Activated T-helper 1 cell treated with anti-CD3 and anti-CD28 coated beads, Interleukin-12 subunit alpha, Interleukin-12 subunit beta, Interleukin-2, Interleukin-4 antibody, amounts not matched to agents 30 ng/mL and 10 ng/mL and 1 ng/mL, durations not matched to agents 14 hours and 24 hours and 36 hours (primary cell): Measurements from ENCODE around the gene PDXK. TPM values are rescaled to one million over a fixed set of nuclear protein-coding genes. Genes with fewer than 3 reads are reported as not detected.
"Not testable (repeated sequence)": the region's sequence is repeated elsewhere in the genome, so short reads cannot be mapped to it uniquely, and the experiment has no call there.

Experiments
- DNase-seq: peaks from one replicate; pipeline ENCODE4 v3.0.0; 2021; ENCODE audit warnings: low spot score
- H3K27ac Mint-ChIP-seq: one replicate; pipeline ENCODE4 v1.8.0; 2021; ENCODE audit warnings: mild to moderate bottlenecking, mixed read lengths
- H3K27me3 Mint-ChIP-seq: one replicate; pipeline ENCODE4 v1.8.0; 2022; ENCODE audit warnings: mild to moderate bottlenecking, moderate library complexity, mixed read lengths; ENCODE audit not compliant: insufficient read depth
- H3K36me3 Mint-ChIP-seq: one replicate; pipeline ENCODE4 v1.8.0; 2021; ENCODE audit warnings: low read depth, mixed read lengths
- H3K4me1 Mint-ChIP-seq: one replicate; pipeline ENCODE4 v1.8.0; 2021; ENCODE audit warnings: low read depth, mixed read lengths
- H3K4me3 Mint-ChIP-seq: one replicate; pipeline ENCODE4 v1.8.0; 2021; ENCODE audit warnings: mild to moderate bottlenecking, moderate library complexity, mixed read lengths
- H3K9me3 Mint-ChIP-seq: one replicate; pipeline ENCODE4 v1.8.0; 2021; ENCODE audit warnings: mixed read lengths
- intact Hi-C: fragments of 100-400 bp; cut with micrococcal nuclease; formaldehyde crosslinking; loops from one replicate; pipeline ENCODE4 v1.15.1; 2024
- total RNA-seq: library from RNA; stranded (reverse); gene quantifications from 2 replicates; pipeline ENCODE4 v1.2.3, GENCODE V29; 2022

The PDXK gene
- total RNA-seq, 1 donor from 2014 or later: 123 TPM

- Mint-ChIP-seq H3K36me3 (peaks cover 43% of the 10 kb centered on the region), H3K27me3 (no peaks in the 10 kb centered on the region), H3K27ac (no peak overlapping the region), H3K9me3 (no peaks in the 10 kb centered on the region), H3K4me3 (no peak overlapping the region), H3K4me1 (peaks cover 7% of the 10 kb centered on the region)
- intact Hi-C loops: no loop called here
- DNase-seq: no peak
Observed at GRCh38 chr21:43689556-43690337, 29.2 kb upstream of the PDXK start.

DNA sequence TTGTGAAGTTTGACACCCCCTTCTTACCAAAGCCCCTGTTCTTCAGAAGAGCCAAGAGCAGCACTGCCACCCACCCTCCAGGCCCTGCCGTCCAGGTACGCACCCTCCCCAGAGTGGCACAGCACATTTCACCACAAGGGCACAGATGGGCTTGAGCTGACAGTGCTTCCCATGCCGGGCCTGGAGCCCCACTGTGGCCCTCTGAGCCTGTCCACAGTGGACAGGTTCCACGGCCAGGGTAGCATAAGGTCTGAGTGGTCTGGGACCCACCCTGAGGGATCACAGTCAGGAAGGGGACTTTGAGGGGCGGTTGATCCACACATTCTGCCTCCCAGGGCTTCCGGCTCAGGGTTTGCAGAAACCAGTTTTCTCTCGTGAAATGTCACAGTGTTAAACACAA lies 28.6 kb upstream of the PDXK start:
- Mint-ChIP-seq H3K4me1 (peaks cover under 1% of the 10 kb centered on the region), H3K4me3 (no peak overlapping the region), H3K9me3 (no peaks in the 10 kb centered on the region), H3K27me3 (no peaks in the 10 kb centered on the region), H3K36me3 (peaks cover 43% of the 10 kb centered on the region), H3K27ac (no peak overlapping the region)
- intact Hi-C loops: no loop called here
- DNase-seq: no peak

GRCh38 chr21:43691086-43691795 lies 27.7 kb upstream of the PDXK start:
- H3K27me3 Mint-ChIP-seq: no peaks in the 10 kb centered on the region
- H3K9me3 Mint-ChIP-seq: no peaks in the 10 kb centered on the region
- DNase-seq: no peak
- no peak overlapping the region for H3K27ac Mint-ChIP-seq
- intact Hi-C loops: no loop called here
- no peaks in the 10 kb centered on the region for H3K4me1 Mint-ChIP-seq
- H3K36me3 Mint-ChIP-seq: peaks cover 38% of the 10 kb centered on the region
- no peak overlapping the region for H3K4me3 Mint-ChIP-seq

DNA sequence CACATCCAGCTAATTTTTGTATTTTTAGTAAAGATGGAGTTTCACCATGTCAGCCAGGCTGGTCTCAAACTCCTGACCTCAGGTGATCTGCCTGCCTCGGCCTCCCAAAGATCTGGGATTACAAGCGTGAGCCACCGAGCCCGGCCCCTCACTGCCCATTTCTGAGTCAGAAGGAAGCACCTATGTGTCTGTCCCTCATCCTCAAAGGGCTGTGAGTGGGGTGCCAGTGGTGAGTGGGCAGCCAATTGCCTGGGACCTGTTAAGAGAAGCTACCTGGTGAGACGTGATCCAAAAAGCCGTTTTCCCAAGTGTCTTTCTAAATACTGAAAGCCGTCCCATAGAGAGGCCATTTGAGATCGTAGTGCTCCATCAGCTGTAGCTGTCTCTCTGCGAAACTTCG lies 27.1 kb upstream of the PDXK start:
- Mint-ChIP-seq H3K9me3 (no peaks in the 10 kb centered on the region), H3K4me1 (no peaks in the 10 kb centered on the region), H3K4me3 (no peak overlapping the region), H3K27ac (no peak overlapping the region), H3K27me3 (no peaks in the 10 kb centered on the region), H3K36me3 (peaks cover 34% of the 10 kb centered on the region)
- intact Hi-C loops: no loop called here
- DNase-seq: no peak

DNA sequence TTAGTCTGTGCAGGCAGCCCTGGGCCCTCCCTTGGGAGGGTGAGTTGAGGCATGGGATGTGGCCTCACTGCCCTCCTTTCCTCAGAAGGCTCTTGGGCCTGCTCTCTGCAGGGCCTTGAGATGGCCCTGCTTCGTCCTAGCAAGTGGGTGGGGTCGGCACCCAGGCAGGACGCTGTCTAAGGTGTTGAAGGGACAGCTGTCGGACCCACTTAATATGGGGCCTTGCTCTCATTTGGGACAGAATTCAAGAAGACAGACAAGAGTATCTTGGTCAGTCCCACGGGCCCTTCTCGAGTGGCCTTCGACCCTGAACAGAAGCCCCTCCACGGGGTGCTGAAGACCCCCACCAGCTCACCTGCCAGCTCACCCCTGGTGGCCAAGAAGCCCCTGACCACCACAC lies 26.0 kb upstream of the PDXK start:
- Mint-ChIP-seq H3K27me3 (no peaks in the 10 kb centered on the region), H3K4me1 (peaks cover 5% of the 10 kb centered on the region), H3K4me3 (no peak overlapping the region), H3K36me3 (peaks cover 31% of the 10 kb centered on the region), H3K27ac (no peak overlapping the region), H3K9me3 (no peaks in the 10 kb centered on the region)
- DNase-seq: no peak
- intact Hi-C loops: no loop called here

- intact Hi-C loops: no loop called here
- peaks cover 29% of the 10 kb centered on the region for H3K36me3 Mint-ChIP-seq
- H3K27ac Mint-ChIP-seq: no peak overlapping the region
- no peak overlapping the region for H3K4me3 Mint-ChIP-seq
- DNase-seq: no peak
- H3K4me1 Mint-ChIP-seq: peaks cover 5% of the 10 kb centered on the region
- H3K9me3 Mint-ChIP-seq: no peaks in the 10 kb centered on the region
- H3K27me3 Mint-ChIP-seq: no peaks in the 10 kb centered on the region
Observed at GRCh38 chr21:43693981-43694380, 24.9 kb upstream of the PDXK start.

DNA sequence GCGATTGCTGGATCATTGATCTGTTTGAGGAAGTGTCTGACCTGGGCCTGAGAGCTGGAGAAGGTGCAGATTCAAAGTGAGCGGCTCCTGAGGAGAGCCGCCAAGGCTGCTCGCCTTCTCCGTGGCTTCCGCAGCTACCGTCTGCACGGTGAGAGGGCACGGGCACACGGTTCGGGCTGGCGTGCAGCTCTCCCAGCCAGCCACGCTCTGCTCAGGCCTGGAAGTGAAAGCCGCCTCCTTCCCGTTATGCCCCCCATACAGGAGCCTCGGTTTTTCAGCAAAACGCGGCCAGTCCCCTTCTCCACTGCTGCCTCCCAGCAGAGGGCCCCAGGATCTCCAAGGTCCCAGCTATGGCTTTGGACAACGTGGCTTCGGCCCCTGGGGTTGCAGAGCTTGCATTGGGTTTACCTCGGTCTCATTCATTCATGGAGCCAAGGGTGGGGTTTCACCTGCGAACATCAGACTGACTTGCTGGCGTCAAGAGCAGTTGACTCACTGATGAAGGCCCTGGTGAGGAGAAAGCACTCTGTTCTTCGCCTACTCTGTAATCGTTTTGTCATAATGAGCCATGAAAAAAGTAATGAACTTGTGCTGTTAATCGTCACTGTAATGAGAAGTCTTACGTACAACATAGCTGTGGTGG lies 24.4 kb upstream of the PDXK start:
- no peaks in the 10 kb centered on the region for H3K9me3 Mint-ChIP-seq

GRCh38 chr21:43696214-43696613 lies 22.7 kb upstream of the PDXK start:
- Mint-ChIP-seq H3K27me3 (no peaks in the 10 kb centered on the region), H3K9me3 (no peaks in the 10 kb centered on the region), H3K27ac (no peak overlapping the region), H3K4me1 (peaks cover 5% of the 10 kb centered on the region), H3K36me3 (peaks cover 24% of the 10 kb centered on the region), H3K4me3 (no peak overlapping the region)
- no peak for DNase-seq
- intact Hi-C loops: no loop called here

More for the DNA sequence above, 24.4 kb upstream of the PDXK start:
- peaks cover 29% of the 10 kb centered on the region for H3K36me3 Mint-ChIP-seq
- H3K4me3 Mint-ChIP-seq: no peak overlapping the region
- intact Hi-C loops: no loop called here
- H3K27ac Mint-ChIP-seq: no peak overlapping the region
- H3K27me3 Mint-ChIP-seq: no peaks in the 10 kb centered on the region
- H3K4me1 Mint-ChIP-seq: peaks cover 5% of the 10 kb centered on the region
- DNase-seq: no peak

DNA sequence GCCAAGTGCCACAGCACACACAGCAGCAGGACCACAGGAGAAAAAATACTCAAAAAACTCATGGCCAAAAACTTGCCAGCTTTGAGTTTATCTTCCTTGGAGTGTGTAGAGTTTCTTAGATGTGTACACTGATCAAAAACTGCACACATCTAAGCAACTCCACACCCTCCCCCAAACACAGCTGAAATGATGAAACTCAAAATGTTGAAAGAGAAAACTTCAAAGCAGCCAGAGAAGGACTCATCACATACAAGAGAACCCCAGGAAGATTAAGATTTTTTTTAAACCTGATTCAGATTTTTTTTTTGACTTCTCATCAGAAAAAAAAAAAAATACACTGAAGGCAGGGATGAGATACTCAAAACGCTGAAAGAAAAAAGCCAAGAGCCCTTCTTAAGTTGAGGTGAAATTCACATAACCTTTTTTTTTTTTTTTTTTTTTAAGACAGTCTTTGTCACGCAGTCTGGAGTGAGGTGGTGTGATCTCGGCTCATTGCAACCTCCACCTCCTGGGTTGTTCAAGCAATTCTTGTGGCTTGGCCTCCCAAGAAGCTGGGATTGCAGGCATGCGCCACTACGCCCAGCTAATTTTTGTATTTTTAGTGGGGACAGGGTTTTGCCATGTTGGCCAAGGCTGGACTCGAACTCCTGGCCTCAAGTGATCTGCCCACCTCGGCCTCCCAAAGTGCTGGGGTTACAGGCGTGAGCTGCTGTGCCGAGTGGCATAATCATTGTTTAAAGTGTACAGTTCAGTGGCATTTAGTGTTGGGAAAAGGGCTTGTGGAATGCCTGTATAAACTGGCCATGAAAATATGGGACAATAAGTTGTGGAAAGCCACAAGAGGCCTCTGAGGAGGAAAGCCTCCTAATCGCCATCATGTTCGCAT lies 20.9 kb upstream of the PDXK start:
- Mint-ChIP-seq H3K4me1 (peaks cover 9% of the 10 kb centered on the region), H3K9me3 (no peaks in the 10 kb centered on the region), H3K27ac (no peak overlapping the region), H3K4me3 (no peak overlapping the region), H3K36me3 (peaks cover 20% of the 10 kb centered on the region), H3K27me3 (no peaks in the 10 kb centered on the region)
- intact Hi-C loops: no loop called here
- no peak for DNase-seq

- H3K9me3 Mint-ChIP-seq, H3K4me3 Mint-ChIP-seq, intact Hi-C loops, H3K27me3 Mint-ChIP-seq, DNase-seq, H3K27ac Mint-ChIP-seq: not testable (repeated sequence)
- H3K4me1 Mint-ChIP-seq: peaks cover 15% of the 10 kb centered on the region
- peaks cover 12% of the 10 kb centered on the region for H3K36me3 Mint-ChIP-seq
Observed at GRCh38 chr21:43699492-43699777, 19.5 kb upstream of the PDXK start.

DNA sequence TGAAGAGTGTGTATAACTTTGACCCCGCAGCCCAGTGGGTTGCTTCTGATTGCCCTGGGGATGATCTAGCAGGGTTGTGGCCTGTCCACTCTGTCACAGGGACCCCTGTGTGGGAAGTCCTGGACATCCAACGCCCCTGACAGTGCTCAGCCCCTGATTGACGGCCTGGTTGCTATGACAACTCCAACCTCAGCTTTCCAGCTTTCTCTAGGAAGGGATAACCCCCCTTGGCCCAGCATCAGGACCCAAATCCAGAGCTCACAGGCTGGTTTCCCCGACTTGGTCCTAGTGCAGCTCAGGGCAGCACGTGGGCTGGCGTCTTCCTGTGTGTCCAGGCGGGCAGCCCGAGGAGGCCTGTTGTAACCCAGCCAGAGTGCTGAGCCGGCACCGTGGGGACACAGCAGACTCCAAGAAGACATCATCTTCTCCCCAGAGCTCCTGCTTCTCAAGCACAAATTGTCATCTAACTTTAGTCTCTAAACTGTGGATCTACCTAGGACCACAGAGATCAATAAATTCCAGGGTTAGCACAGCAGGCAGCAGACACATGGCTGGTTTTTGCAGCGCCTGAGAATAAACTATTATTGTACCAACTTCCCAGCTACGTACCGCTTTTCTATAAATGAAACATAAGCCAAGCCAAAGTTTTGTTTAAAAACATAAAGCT lies 18.9 kb upstream of the PDXK start:
- Mint-ChIP-seq H3K4me3 (no peak overlapping the region), H3K27ac (no peak overlapping the region), H3K9me3 (no peaks in the 10 kb centered on the region), H3K36me3 (peaks cover 8% of the 10 kb centered on the region), H3K4me1 (peaks cover 15% of the 10 kb centered on the region), H3K27me3 (no peaks in the 10 kb centered on the region)
- DNase-seq: no peak
- intact Hi-C loops: no loop called here

DNA sequence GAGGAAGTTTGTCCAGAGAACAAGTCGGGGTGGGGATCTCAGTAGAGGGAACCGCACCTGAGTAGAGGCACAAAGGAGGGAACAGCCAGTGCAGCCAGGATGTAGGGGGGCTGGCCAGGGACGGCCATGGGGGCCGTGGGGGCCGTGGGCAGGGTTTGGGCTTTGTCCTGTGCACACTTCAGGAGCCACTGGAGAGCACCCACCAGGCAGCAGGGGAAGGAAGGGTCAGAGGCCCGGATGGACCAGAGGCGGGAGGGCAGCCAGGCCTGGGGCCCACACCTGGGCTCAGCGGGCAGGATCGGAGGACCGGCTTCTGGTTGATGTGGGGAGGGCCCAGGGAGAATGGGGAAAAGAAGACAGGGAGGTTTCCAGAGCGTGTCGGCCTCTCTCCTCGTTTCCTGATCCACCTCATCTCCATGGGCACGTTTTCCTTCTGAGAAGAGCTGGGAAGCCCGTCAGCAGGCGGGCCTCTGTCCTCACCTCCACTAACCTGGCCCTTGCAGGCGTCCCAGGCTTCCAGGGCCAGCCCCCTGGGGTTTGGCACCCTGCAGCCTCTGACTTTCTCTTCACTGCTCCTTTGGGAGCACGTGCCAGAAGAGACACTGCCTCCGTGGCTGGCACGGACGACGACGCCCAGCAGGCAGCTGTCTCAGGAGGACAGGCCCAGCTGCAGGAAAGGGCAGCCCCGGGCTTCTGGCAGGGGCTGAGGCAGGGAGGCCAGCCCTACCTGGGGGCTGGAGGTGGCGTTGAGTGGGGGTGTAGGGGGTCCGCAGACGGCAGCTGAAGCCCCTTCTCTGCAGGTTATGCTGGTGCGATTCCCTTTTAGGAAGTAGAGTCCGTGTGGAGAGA lies 16.8 kb upstream of the PDXK start:
- Mint-ChIP-seq H3K27me3 (no peaks in the 10 kb centered on the region), H3K4me3 (no peak overlapping the region), H3K4me1 (peaks cover 15% of the 10 kb centered on the region), H3K36me3 (peaks cover 1% of the 10 kb centered on the region), H3K9me3 (no peaks in the 10 kb centered on the region), H3K27ac (no peak overlapping the region)
- intact Hi-C loops: no loop called here
- no peak for DNase-seq
